Erythroblast (primary cell): ENCODE data around the gene MRPL34.

ENCODE experiments used
- GATA1 ChIP-seq: IDR thresholded peaks from 2 replicates; pipeline ENCODE4 v1.6.1; 2011; ENCODE audit warnings: low read depth, mild to moderate bottlenecking, control low read depth, low read length, moderate library complexity
- POLR2A ChIP-seq: IDR thresholded peaks from 2 replicates; pipeline ENCODE4 v1.6.1; 2011; ENCODE audit warnings: mild to moderate bottlenecking, low read length

DNA sequence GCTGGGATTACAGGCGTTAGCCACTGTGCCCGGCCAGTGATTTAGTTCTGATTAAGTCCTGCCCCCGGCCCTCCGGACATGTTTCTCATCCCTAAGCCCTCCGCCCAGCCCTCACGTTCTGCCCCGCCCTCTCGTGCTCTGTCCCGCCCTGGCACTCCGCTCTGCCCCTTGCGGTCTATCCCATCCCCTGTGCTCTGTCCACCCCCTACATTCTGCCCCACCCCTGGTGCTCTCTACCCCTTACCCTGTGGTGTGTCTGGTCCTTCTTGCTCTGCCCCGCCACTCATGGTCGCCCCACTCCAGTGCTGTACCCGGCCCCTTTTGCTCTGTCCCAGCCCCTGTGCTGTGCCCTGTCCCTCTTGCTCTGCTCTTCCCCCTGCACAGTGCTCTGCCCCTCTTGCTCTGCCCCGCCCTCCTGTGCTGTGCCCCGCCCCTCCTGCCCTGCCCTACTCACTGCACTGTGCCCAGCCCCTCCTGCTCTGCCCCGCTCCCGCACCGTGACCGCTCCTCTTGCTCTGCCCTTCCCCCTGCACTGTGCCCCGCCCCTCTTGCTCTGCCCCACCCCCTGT lies 34.7 kb downstream of the MRPL34 start:
- TF ChIP-seq POLR2A (no peak), GATA1 (no peak)
